Mesothelial cell of epicardium (in vitro differentiated cells): ENCODE results near the gene SERPING1. TPM values are rescaled to one million over a fixed set of nuclear protein-coding genes. Genes with fewer than 3 reads are reported as not detected.

Experiments used
- DNase-seq, 2 experiments: peaks; one replicate each; pipeline ENCODE4 v3.0.0; 2021; ENCODE audit warnings: low spot score in 2 of 2; ENCODE audit not compliant: unreplicated experiment in 2 of 2
- H3K27ac Mint-ChIP-seq: 2 replicates; pipeline ENCODE4 v1.8.0; 2021; ENCODE audit warnings: mixed read lengths
- H3K27me3 Mint-ChIP-seq: 2 replicates; pipeline ENCODE4 v1.8.0; 2021; ENCODE audit warnings: low read depth, mixed read lengths
- H3K36me3 Mint-ChIP-seq: 2 replicates; pipeline ENCODE4 v1.8.0; 2021; ENCODE audit warnings: mixed read lengths
- H3K4me1 Mint-ChIP-seq: 2 replicates; pipeline ENCODE4 v1.8.0; 2021; ENCODE audit warnings: mixed read lengths
- H3K4me3 Mint-ChIP-seq: 2 replicates; pipeline ENCODE4 v1.8.0; 2021; ENCODE audit warnings: mild to moderate bottlenecking, moderate library complexity, mixed read lengths
- H3K9me3 Mint-ChIP-seq: 2 replicates; pipeline ENCODE4 v1.8.0; 2021; ENCODE audit warnings: mixed read lengths
- CTCF ChIP-seq: fragments of 200-600 bp; sonication (generic); IDR thresholded peaks from one replicate; pipeline ENCODE4 v1.5.0; 2021; ENCODE audit warnings: antibody characterized with exemption; ENCODE audit not compliant: unreplicated experiment
- total RNA-seq: library from RNA; stranded (reverse); gene quantifications from 3 replicates; pipeline ENCODE4 v1.2.1, GENCODE V29; 2021

Gene SERPING1
- total RNA-seq, 1 donor from 2014 or later, result 136 TPM

DNA sequence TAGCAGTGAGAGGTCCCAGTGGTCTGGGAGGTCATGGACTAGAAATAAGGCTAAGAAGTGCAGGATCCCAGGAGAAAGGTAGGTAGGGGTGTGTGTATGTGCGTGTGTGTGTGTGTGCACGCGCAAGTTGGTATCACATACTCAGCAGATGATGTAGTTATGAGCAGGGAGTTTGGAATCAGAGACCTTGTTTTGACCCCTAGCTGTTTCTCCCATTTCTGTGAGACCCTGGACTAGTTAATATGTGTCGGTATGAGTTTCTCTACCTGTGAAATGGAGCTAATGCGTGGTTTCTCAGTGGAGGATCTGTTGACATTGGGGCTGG lies 1.3 kb downstream of the SERPING1 start:
- no peak for DNase-seq
- no peaks in the 10 kb centered on the region for H3K27me3 Mint-ChIP-seq
- H3K9me3 Mint-ChIP-seq, result no peaks in the 10 kb centered on the region
- peak overlapping the region; percentile 74 for H3K4me3 Mint-ChIP-seq
- peak overlapping the region; percentile 96 for H3K27ac Mint-ChIP-seq
- TF ChIP-seq CTCF, result no peak
- peaks cover 8% of the 10 kb centered on the region for H3K36me3 Mint-ChIP-seq
- peaks cover 31% of the 10 kb centered on the region for H3K4me1 Mint-ChIP-seq

DNA sequence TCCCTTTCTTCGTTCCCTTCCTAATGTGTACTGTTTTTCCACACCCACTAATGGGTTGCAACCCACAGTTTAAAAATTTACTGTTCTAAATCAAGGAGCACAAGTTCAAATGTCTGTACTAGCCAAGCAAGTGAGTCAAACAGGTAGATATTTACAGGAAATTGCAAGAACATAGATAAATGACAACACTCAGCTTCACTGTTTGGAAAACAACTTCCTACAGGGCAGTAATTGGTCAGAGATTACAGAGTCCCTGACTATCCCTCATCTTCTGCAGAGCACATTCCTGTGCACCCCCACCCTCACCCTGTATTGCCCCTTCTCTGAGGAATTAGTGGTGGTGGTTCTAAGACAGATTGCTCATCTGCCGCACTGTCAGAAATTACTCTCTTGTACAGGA lies 1.9 kb downstream of the SERPING1 start:
- peak overlapping the region; percentile 96 for H3K27ac Mint-ChIP-seq

DNA sequence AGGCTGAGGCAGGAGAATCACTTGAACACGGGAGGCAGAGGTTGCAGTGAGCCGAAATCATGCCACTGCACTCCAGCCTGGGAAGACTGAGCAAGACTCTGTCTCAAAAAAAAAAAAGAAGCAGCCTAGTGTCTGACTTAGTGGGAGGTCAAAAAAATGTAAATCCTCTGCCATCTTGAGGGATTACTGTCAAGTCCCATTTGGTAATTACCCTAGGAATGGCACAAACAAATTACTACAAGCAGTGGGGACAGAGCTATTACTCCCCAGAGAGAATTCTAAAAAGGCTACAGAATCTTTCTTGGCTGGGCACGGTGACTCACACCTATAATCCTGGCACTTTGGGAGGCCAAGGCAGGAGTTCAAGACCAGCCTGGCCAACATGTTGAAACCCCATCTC lies 3.8 kb downstream of the SERPING1 start:
- Mint-ChIP-seq H3K4me1 (peaks cover 31% of the 10 kb centered on the region), H3K27me3 (no peaks in the 10 kb centered on the region), H3K27ac (no peak overlapping the region), H3K4me3 (no peak overlapping the region), H3K36me3 (peaks cover 13% of the 10 kb centered on the region), H3K9me3 (no peaks in the 10 kb centered on the region)
- TF ChIP-seq CTCF, result no peak
- no peak for DNase-seq

More for the DNA sequence above, 1.9 kb downstream of the SERPING1 start:
- no peaks in the 10 kb centered on the region for H3K9me3 Mint-ChIP-seq
- H3K4me1 Mint-ChIP-seq, result peaks cover 31% of the 10 kb centered on the region
- no peaks in the 10 kb centered on the region for H3K27me3 Mint-ChIP-seq
- TF ChIP-seq CTCF, result no peak
- DNase-seq, result no peak
- H3K4me3 Mint-ChIP-seq, result peak overlapping the region; percentile 74
- peaks cover 8% of the 10 kb centered on the region for H3K36me3 Mint-ChIP-seq

GRCh38 chr11:57604296-57605027 lies 7.0 kb downstream of the SERPING1 start:
- TF ChIP-seq CTCF, result no peak
- Mint-ChIP-seq H3K4me3 (no peak overlapping the region), H3K36me3 (peaks cover 24% of the 10 kb centered on the region), H3K4me1 (peaks cover 12% of the 10 kb centered on the region), H3K27ac (no peak overlapping the region), H3K9me3 (no peaks in the 10 kb centered on the region), H3K27me3 (no peaks in the 10 kb centered on the region)
- no peak for DNase-seq

DNA sequence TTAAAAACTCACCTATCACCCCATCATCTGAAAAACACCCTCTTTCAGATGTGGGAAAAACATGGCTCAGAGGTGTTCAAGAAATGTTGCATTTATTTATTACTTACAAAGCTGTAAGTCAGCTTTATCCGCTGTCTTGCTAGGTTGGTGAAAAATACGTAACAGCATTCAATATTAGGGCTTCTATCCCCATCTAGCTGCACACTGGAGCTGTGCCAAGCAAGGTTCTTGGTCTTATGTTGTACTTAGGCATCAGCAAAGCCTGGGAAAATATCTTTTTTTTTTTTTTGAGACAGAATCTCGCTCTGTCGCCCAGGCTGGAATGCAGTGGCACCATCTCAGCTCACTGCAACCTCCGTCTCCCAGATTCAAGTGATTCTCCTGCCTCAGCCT lies 7.5 kb downstream of the SERPING1 start:
- TF ChIP-seq CTCF, result no peak
- no peak overlapping the region for H3K27ac Mint-ChIP-seq
- H3K4me1 Mint-ChIP-seq, result peaks cover 6% of the 10 kb centered on the region
- H3K9me3 Mint-ChIP-seq, result no peaks in the 10 kb centered on the region
- H3K27me3 Mint-ChIP-seq, result no peaks in the 10 kb centered on the region
- no peak for DNase-seq
- H3K36me3 Mint-ChIP-seq, result peaks cover 25% of the 10 kb centered on the region
- no peak overlapping the region for H3K4me3 Mint-ChIP-seq

DNA sequence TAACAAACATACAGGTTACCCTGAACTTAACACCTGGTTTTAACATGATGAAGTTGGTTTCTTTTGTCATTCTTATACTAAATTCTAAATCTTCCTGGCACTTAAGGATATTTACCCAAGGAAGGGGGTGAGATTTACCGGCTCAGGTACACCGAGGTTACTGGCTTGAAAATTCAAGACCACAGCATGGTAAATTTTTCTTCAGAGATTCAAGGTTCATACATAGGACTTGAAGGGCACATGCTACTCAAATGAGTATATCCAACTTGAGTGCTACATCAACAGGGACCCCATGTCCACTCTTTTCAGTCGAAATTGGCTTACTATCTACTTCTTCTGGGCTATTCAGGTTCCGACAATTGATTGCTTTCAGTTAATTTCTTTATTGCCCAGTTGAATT lies 12.7 kb downstream of the SERPING1 start:
- H3K36me3 Mint-ChIP-seq, result peaks cover 45% of the 10 kb centered on the region
- no peaks in the 10 kb centered on the region for H3K4me1 Mint-ChIP-seq
- no peak overlapping the region for H3K27ac Mint-ChIP-seq
- no peaks in the 10 kb centered on the region for H3K27me3 Mint-ChIP-seq
- H3K9me3 Mint-ChIP-seq, result no peaks in the 10 kb centered on the region
- H3K4me3 Mint-ChIP-seq, result no peak overlapping the region
- DNase-seq, result no peak
- TF ChIP-seq CTCF, result no peak
